CD14-positive monocyte (primary cell): ENCODE data around the gene SLITRK4. TPM values are rescaled to one million over a fixed set of nuclear protein-coding genes. Genes with fewer than 3 reads are reported as not detected.

ENCODE experiments used
- DNase-seq, 3 donors: peaks; one replicate each; pipeline ENCODE4 v3.0.0-alpha.2; 2011 to 2022
- H2AFZ ChIP-seq: 2 replicates; pipeline ENCODE4 v1.6.0; 2012; ENCODE audit warnings: mild to moderate bottlenecking, low read depth, low read length, inconsistent platforms; ENCODE audit not compliant: insufficient read depth, poor library complexity, severe bottlenecking
- H3K27ac ChIP-seq, 2 donors: 1 replicate in 1 of 2; 2 replicates in 1 of 2; pipeline ENCODE4 v1.5.1; 2012 to 2013; ENCODE audit warnings: low read length in 2 of 2, control low read depth in 1 of 2, inconsistent platforms in 1 of 2, low read depth in 1 of 2, mild to moderate bottlenecking in 1 of 2
- H3K27me3 ChIP-seq, 2 donors: one replicate each; pipeline versions ENCODE4 v1.6.0 to v1.6.1; 2011 to 2013; ENCODE audit warnings: low read length in 2 of 2; ENCODE audit not compliant: control insufficient read depth in 2 of 2, insufficient read depth in 2 of 2
- H3K36me3 ChIP-seq, 2 donors: replicated peaks in 1 of 2; 1 replicate in 1 of 2; 2 replicates in 1 of 2; pipeline versions ENCODE4 v1.5.1 to v1.6.1; 2012 to 2013; ENCODE audit warnings: low read length in 2 of 2, control low read depth in 1 of 2, inconsistent platforms in 1 of 2, mild to moderate bottlenecking in 1 of 2; ENCODE audit not compliant: insufficient read depth in 2 of 2, control insufficient read depth in 1 of 2
- H3K4me1 ChIP-seq, 2 donors: 1 replicate in 1 of 2; 2 replicates in 1 of 2; pipeline versions ENCODE4 v1.5.1 to v1.6.1; 2012 to 2013; ENCODE audit warnings: low read length in 2 of 2, control low read depth in 1 of 2, inconsistent platforms in 1 of 2, mild to moderate bottlenecking in 1 of 2, moderate library complexity in 1 of 2; ENCODE audit not compliant: insufficient read depth in 2 of 2, control insufficient read depth in 1 of 2
- H3K4me2 ChIP-seq: replicated peaks from 2 replicates; pipeline ENCODE3; 2012; ENCODE audit warnings: low read length, moderate library complexity, mild to moderate bottlenecking; ENCODE audit not compliant: poor library complexity, severe bottlenecking; ENCODE audit errors: extremely low read depth
- H3K4me3 ChIP-seq, 3 experiments: fragments of 200-600 bp in 1 of 3; sonication (generic) in 1 of 3; replicated peaks in 1 of 3; 1 replicate in 2 of 3; 2 replicates in 1 of 3; pipeline ENCODE4 v1.5.1; 2011 to 2013; ENCODE audit warnings: low read length in 3 of 3, mild to moderate bottlenecking in 3 of 3, control low read depth in 2 of 3, low read depth in 2 of 3, inconsistent platforms in 1 of 3, moderate library complexity in 1 of 3
- H3K79me2 ChIP-seq: 2 replicates; pipeline ENCODE4 v1.6.0; 2012; ENCODE audit warnings: mild to moderate bottlenecking, control low read depth, inconsistent platforms, low read length, moderate library complexity; ENCODE audit not compliant: insufficient read depth
- H3K9ac ChIP-seq: 2 replicates; pipeline ENCODE4 v1.6.0; 2017; ENCODE audit warnings: low read length, mild to moderate bottlenecking; ENCODE audit not compliant: insufficient read depth, poor library complexity, severe bottlenecking
- H3K9me3 ChIP-seq, 2 donors: replicated peaks in 1 of 2; 1 replicate in 1 of 2; 2 replicates in 1 of 2; pipeline versions ENCODE4 v1.5.1 to v1.6.1; 2012 to 2013; ENCODE audit warnings: low read length in 2 of 2, control low read depth in 1 of 2; ENCODE audit not compliant: control insufficient read depth in 1 of 2, insufficient read depth in 1 of 2
- H4K20me1 ChIP-seq: 2 replicates; pipeline ENCODE4 v1.6.0; 2012; ENCODE audit warnings: mild to moderate bottlenecking, low read length, control low read depth, moderate library complexity; ENCODE audit not compliant: insufficient read depth
- H3K27ac Mint-ChIP-seq, 7 donors: one replicate each; pipeline ENCODE4 v1.8.0; 2020; ENCODE audit warnings: mild to moderate bottlenecking in 7 of 7, mixed read lengths in 7 of 7, moderate library complexity in 6 of 7, inconsistent platforms in 2 of 7
- H3K27me3 Mint-ChIP-seq, 3 donors: one replicate each; pipeline ENCODE4 v1.8.0; 2021 to 2022; ENCODE audit warnings: low read depth in 3 of 3, mild to moderate bottlenecking in 3 of 3, mixed read lengths in 3 of 3, moderate library complexity in 3 of 3, inconsistent platforms in 1 of 3
- H3K36me3 Mint-ChIP-seq, 2 donors: one replicate each; pipeline ENCODE4 v1.8.0; 2020; ENCODE audit warnings: mixed read lengths in 2 of 2, inconsistent platforms in 1 of 2, mild to moderate bottlenecking in 1 of 2
- H3K4me1 Mint-ChIP-seq: one replicate; pipeline ENCODE4 v1.8.0; 2020; ENCODE audit warnings: mild to moderate bottlenecking, mixed read lengths
- H3K4me3 Mint-ChIP-seq, 2 donors: one replicate each; pipeline ENCODE4 v1.8.0; 2020; ENCODE audit warnings: mild to moderate bottlenecking in 2 of 2, mixed read lengths in 2 of 2, moderate library complexity in 1 of 2
- H3K9me3 Mint-ChIP-seq, 7 donors: one replicate each; pipeline ENCODE4 v1.8.0; 2020 to 2022; ENCODE audit warnings: mixed read lengths in 7 of 7, mild to moderate bottlenecking in 6 of 7, moderate library complexity in 6 of 7, inconsistent platforms in 2 of 7
- WGBS: methylation state at CpG from one replicate; pipeline ENCODE4 v1.1.5; 2013; ENCODE audit warnings: missing lambda C conversion rate; ENCODE audit not compliant: insufficient coverage; 5-methylcytosine and 5-hydroxymethylcytosine counted together
- intact Hi-C, 2 donors: fragments of 100-400 bp; cut with micrococcal nuclease; formaldehyde crosslinking; loops; one replicate each; pipeline versions ENCODE4 v1.15.0 to v1.15.1; 2023
- polyA minus RNA-seq: library from RNA; depleted of rRNA, polyadenylated mRNA; stranded (reverse); fragments of >200 nt; gene quantifications from 2 replicates; pipeline ENCODE4 v1.2.3, GENCODE V29; 2012
- polyA plus RNA-seq, 3 donors: library from polyadenylated mRNA; depleted of rRNA in 1 of 3; unstranded in 2 of 3; stranded (reverse) in 1 of 3; fragments of 300-500 nt in 2 of 3; fragments of >200 nt in 1 of 3; fragmentation: Illumina TruSeq in 2 of 3; gene quantifications; 1 replicate in 2 of 3; 2 replicates in 1 of 3; pipeline ENCODE4 v1.2.3, GENCODE V29; 2012 to 2021
- total RNA-seq, 12 experiments: library from RNA in 1 of 12; stranded (reverse) in 1 of 12; fragments of 120-200 nt in 1 of 12; gene quantifications; one replicate each; pipeline ENCODE4 v1.2.4 and lab custom pipeline; 2013 to 2026; ENCODE audit warnings: mixed read lengths in 6 of 12, inconsistent platforms in 1 of 12
- TF ChIP-seq, protein P1 (sequence below): fragments of 200-600 bp; IDR thresholded peaks from one replicate; pipeline ENCODE4 v1.8.0; 2022; ENCODE audit warnings: antibody characterized with exemption, mild to moderate bottlenecking

SLITRK4 gene, protein sequence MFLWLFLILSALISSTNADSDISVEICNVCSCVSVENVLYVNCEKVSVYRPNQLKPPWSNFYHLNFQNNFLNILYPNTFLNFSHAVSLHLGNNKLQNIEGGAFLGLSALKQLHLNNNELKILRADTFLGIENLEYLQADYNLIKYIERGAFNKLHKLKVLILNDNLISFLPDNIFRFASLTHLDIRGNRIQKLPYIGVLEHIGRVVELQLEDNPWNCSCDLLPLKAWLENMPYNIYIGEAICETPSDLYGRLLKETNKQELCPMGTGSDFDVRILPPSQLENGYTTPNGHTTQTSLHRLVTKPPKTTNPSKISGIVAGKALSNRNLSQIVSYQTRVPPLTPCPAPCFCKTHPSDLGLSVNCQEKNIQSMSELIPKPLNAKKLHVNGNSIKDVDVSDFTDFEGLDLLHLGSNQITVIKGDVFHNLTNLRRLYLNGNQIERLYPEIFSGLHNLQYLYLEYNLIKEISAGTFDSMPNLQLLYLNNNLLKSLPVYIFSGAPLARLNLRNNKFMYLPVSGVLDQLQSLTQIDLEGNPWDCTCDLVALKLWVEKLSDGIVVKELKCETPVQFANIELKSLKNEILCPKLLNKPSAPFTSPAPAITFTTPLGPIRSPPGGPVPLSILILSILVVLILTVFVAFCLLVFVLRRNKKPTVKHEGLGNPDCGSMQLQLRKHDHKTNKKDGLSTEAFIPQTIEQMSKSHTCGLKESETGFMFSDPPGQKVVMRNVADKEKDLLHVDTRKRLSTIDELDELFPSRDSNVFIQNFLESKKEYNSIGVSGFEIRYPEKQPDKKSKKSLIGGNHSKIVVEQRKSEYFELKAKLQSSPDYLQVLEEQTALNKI
- 12.6 TPM for total RNA-seq (2013)
- polyA plus RNA-seq (10 to 100 TPM in 2 of 3 donors, 1 to 10 TPM in 1; 4.7 to 13.2 (median 11.6) TPM), polyA minus RNA-seq (6.1 and 6.2 TPM in 2 replicates), total RNA-seq (lab: John Stamatoyannopoulos, UW) (0.59 to 16.0 (median 7.2) reads per million in 11 experiments)

DNA sequence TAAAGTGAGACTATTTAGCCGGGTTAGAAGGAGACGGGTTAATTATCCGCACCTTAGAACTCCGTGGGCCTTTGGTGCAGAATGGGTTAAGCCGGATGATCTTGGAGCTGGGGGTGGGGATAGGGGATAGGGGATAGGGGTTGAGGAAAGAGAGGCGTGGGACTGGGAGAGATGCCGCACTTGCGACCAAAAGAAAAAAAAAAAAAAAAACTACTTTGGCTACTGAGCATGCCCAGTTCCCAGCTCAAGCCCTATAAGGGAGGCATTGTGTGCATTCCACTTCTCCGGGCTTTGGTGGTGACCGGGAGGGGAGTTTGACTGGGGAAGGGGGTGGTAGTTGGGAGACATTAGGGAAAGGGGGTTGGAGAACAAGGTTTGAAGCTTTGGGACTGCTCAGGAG lies at the start of gene SLITRK4:
Gene SLITRK4 (minus strand): TSS at position 187 of the 400 bp plus-strand sequence. CDS start 4,993 bp downstream, outside the sequence.
- intact Hi-C loops = no loop called here
- no peaks in the 10 kb centered on the region for H3K9me3 ChIP-seq
- peak within 1 kb of the TSS; percentile 78 for H2AFZ ChIP-seq
- no peaks in the 10 kb centered on the region for H4K20me1 ChIP-seq
- Mint-ChIP-seq H3K27me3 (peaks cover 3 to 11% (median 9%) of the 10 kb centered on the region in 3 donors), H3K9me3 (peaks cover 0 to 17% (median 6%) of the 10 kb centered on the region in 7 donors), H3K4me1 (peaks cover 28% of the 10 kb centered on the region), H3K36me3 (no peaks in the 10 kb centered on the region), H3K27ac (peak within 1 kb of the TSS in 2 of 7 donors; percentile 63 to 68), H3K4me3 (peak within 1 kb of the TSS; percentile 83 to 90)
- no peak within 1 kb of the TSS for H3K27ac ChIP-seq
- 29% methylated on average over 1 of the region's 10 CpGs for WGBS
- peak within 1 kb of the TSS; percentile 81 for H3K4me2 ChIP-seq
- TF ChIP-seq, protein P1, sequence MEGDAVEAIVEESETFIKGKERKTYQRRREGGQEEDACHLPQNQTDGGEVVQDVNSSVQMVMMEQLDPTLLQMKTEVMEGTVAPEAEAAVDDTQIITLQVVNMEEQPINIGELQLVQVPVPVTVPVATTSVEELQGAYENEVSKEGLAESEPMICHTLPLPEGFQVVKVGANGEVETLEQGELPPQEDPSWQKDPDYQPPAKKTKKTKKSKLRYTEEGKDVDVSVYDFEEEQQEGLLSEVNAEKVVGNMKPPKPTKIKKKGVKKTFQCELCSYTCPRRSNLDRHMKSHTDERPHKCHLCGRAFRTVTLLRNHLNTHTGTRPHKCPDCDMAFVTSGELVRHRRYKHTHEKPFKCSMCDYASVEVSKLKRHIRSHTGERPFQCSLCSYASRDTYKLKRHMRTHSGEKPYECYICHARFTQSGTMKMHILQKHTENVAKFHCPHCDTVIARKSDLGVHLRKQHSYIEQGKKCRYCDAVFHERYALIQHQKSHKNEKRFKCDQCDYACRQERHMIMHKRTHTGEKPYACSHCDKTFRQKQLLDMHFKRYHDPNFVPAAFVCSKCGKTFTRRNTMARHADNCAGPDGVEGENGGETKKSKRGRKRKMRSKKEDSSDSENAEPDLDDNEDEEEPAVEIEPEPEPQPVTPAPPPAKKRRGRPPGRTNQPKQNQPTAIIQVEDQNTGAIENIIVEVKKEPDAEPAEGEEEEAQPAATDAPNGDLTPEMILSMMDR = no peak
- H3K27me3 ChIP-seq = no peaks in the 10 kb centered on the region
- no peak for DNase-seq
- peak within 1 kb of the TSS; percentile 64 for H3K9ac ChIP-seq
- peaks cover 23 to 24% of the 10 kb centered on the region in 2 donors for H3K4me1 ChIP-seq
- H3K79me2 ChIP-seq = peaks cover 21% of the 10 kb centered on the region
- H3K36me3 ChIP-seq = no peaks in the 10 kb centered on the region
- peak within 1 kb of the TSS; percentile 25 to 79 (median 41) for H3K4me3 ChIP-seq

DNA sequence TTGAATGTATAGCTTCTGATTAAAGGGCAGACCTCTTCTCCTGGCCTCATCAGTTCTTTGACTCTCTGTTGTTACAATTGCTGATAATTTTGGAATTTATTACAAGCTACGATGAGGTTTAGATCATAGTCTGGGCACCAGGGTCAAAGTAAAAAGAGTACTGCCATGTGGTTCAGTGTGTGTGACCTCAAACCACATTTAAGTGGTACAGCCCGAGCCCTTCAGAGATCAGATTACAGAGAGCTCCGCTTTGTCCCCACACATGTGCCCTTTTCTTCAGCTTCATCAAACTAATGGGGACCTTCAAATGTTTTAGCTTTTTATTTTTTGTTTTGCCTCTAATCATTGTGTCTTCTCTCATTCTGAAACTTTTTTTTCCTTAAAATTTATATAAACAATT lies 47.6 kb upstream of the SLITRK4 start:
- H3K4me1 Mint-ChIP-seq = no peaks in the 10 kb centered on the region
- H3K4me2 ChIP-seq = no peak overlapping the region
- peaks cover 0 to 2% (median 0%) of the 10 kb centered on the region in 3 donors for H3K27me3 Mint-ChIP-seq
- H3K9me3 Mint-ChIP-seq = peaks cover 0 to 3% (median 1%) of the 10 kb centered on the region in 7 donors
- H4K20me1 ChIP-seq = no peaks in the 10 kb centered on the region
- H3K27ac ChIP-seq = no peak overlapping the region
- TF ChIP-seq, protein P1 = no peak
- WGBS = no CpG with 5 or more reads among the region's 3 CpGs
- H3K27me3 ChIP-seq = no peaks in the 10 kb centered on the region
- H3K36me3 ChIP-seq = no peaks in the 10 kb centered on the region
- intact Hi-C loops = no loop called here
- H3K79me2 ChIP-seq = no peaks in the 10 kb centered on the region
- DNase-seq = no peak
- H3K9me3 ChIP-seq = no peaks in the 10 kb centered on the region
- H3K4me1 ChIP-seq = no peaks in the 10 kb centered on the region
- no peak overlapping the region for H3K9ac ChIP-seq
- no peak overlapping the region for H3K4me3 Mint-ChIP-seq
- no peaks in the 10 kb centered on the region for H3K36me3 Mint-ChIP-seq
- H3K27ac Mint-ChIP-seq = no peak overlapping the region
- H3K4me3 ChIP-seq = no peak overlapping the region
- no peak overlapping the region for H2AFZ ChIP-seq
